K562 (cell line): ENCODE results near the gene CETN2. TPM values are rescaled to one million over a fixed set of nuclear protein-coding genes. Genes with fewer than 3 reads are reported as not detected.

ENCODE experiments used
- ATAC-seq: fragments of 200-7000 bp; cut with Tn5 transposase; 3 replicates; pipeline ENCODE4 v1.9.1; 2020; ENCODE audit warnings: moderate library complexity
- BruUV-seq: library from RNA; stranded (reverse); fragments of 400-500 nt; replicated peaks from 2 replicates; lab custom pipeline; 2021; lab: Mats Ljungman, UMichigan
- CTCF ChIA-PET: fragments of 300-600 bp; formaldehyde crosslinking; extraction: SDS; loops from one replicate; lab custom pipeline; 2021; ENCODE audit warnings: low intra/inter-chr PET ratio; lab: Yijun Ruan, JAX
- POLR2A ChIA-PET: fragments of 300-600, 350-650 bp; sonication (Branson Sonifier 250); formaldehyde crosslinking; extraction: SDS; loops from one replicate; lab custom pipeline; 2021; ENCODE audit warnings: antibody characterized with exemption, inconsistent platforms; lab: Yijun Ruan, JAX
- DNase-seq, 4 experiments: peaks; one replicate each; pipeline versions ENCODE4 v3.0.0 to v3.0.0-alpha.2; 2011 to 2018; ENCODE audit warnings: low spot score in 3 of 4, mixed read lengths in 3 of 4; ENCODE audit errors: extremely low read depth in 1 of 4
- FAIRE-seq: peaks from 2 replicates; lab custom pipeline; 2011; peaks lifted over from hg19 to GRCh38; lab: Jason Lieb, UNC
- H2AFZ ChIP-seq: 2 replicates; pipeline ENCODE4 v1.6.0; 2011; ENCODE audit warnings: low read depth, low read length, control low read depth, inconsistent platforms
- H3K27ac ChIP-seq: fragments of 200-600 bp; 3 replicates; pipeline ENCODE4 v1.8.0; 2011; ENCODE audit warnings: low read depth, mild to moderate bottlenecking, control low read depth, inconsistent platforms, low read length, moderate library complexity, mixed read lengths; ENCODE audit errors: extremely low read depth
- H3K27me3 ChIP-seq, 2 experiments: fragments of 300-600 bp in 1 of 2; 2 replicates in 1 of 2; 3 replicates in 1 of 2; pipeline versions ENCODE4 v1.6.0 to v1.8.0; 2011; ENCODE audit warnings: inconsistent platforms in 2 of 2, low read length in 2 of 2, mild to moderate bottlenecking in 1 of 2, mixed read lengths in 1 of 2, moderate library complexity in 1 of 2; ENCODE audit not compliant: control insufficient read depth in 2 of 2, insufficient read depth in 2 of 2
- H3K36me3 ChIP-seq: fragments of 300-600 bp; 3 replicates; pipeline ENCODE4 v1.8.0; 2011; ENCODE audit warnings: mild to moderate bottlenecking, low read length, inconsistent platforms; ENCODE audit not compliant: control insufficient read depth, insufficient read depth
- H3K4me1 ChIP-seq, 2 experiments: fragments of 200-600 bp in 1 of 2; replicated peaks in 1 of 2; 2 replicates in 1 of 2; 3 replicates in 1 of 2; pipeline versions ENCODE4 v1.5.1 to v1.8.0; 2011; ENCODE audit warnings: inconsistent platforms in 2 of 2, low read length in 2 of 2, mild to moderate bottlenecking in 1 of 2, mixed read lengths in 1 of 2, moderate library complexity in 1 of 2; ENCODE audit not compliant: control insufficient read depth in 2 of 2, insufficient read depth in 2 of 2
- H3K4me2 ChIP-seq: 2 replicates; pipeline ENCODE4 v1.6.1; 2011; ENCODE audit warnings: low read length, control low read depth, inconsistent platforms, mixed read lengths; ENCODE audit not compliant: insufficient read depth
- H3K4me3 ChIP-seq: fragments of 200-600 bp; sonication (generic), shearing (Covaris generic); 2 replicates; pipeline ENCODE4 v1.5.1; 2016; ENCODE audit warnings: control low read depth, inconsistent platforms
- H3K79me2 ChIP-seq: fragments of 200-600 bp; 3 replicates; pipeline ENCODE4 v1.8.0; 2011; ENCODE audit warnings: low read length, inconsistent platforms; ENCODE audit not compliant: control insufficient read depth, insufficient read depth
- H3K9ac ChIP-seq, 2 experiments: 2 replicates each; pipeline versions ENCODE4 v1.6.0 to v1.6.1; 2011; ENCODE audit warnings: low read depth in 2 of 2, low read length in 2 of 2, control low read depth in 1 of 2, inconsistent platforms in 1 of 2, mild to moderate bottlenecking in 1 of 2, mixed read lengths in 1 of 2; ENCODE audit not compliant: insufficient read depth in 1 of 2
- H3K9me1 ChIP-seq: one replicate; pipeline ENCODE4 v1.6.0; 2011; ENCODE audit warnings: inconsistent platforms, mild to moderate bottlenecking, low read length, moderate library complexity; ENCODE audit not compliant: control insufficient read depth, insufficient read depth
- H3K9me3 ChIP-seq: replicated peaks from 2 replicates; pipeline ENCODE4 v1.5.1; 2011; ENCODE audit warnings: low read depth, low read length, inconsistent platforms; ENCODE audit not compliant: control insufficient read depth, insufficient read depth
- H4K20me1 ChIP-seq: replicated peaks from 2 replicates; pipeline ENCODE4 v1.6.1; 2011; ENCODE audit warnings: low read length, inconsistent platforms, mixed read lengths; ENCODE audit not compliant: control insufficient read depth, insufficient read depth
- E2F6 ChIP-seq, 2 experiments: IDR thresholded peaks; 2 replicates each; pipeline ENCODE4 v1.6.1; 2011; ENCODE audit warnings: borderline replicate concordance in 1 of 2, control low read depth in 1 of 2, low read depth in 1 of 2, low read length in 1 of 2, mild to moderate bottlenecking in 1 of 2, mixed read lengths in 1 of 2, moderate library complexity in 1 of 2; ENCODE audit not compliant: insufficient read depth in 1 of 2, insufficient read length in 1 of 2, poor library complexity in 1 of 2, severe bottlenecking in 1 of 2; ENCODE audit errors: extremely low read depth in 1 of 2
- GATAD2B ChIP-seq: fragments of 450-650 bp; IDR thresholded peaks from 2 replicates; pipeline ENCODE4 v1.6.1; 2017; ENCODE audit warnings: mild to moderate bottlenecking, borderline replicate concordance
- KLF13 ChIP-seq: fragments of 450-650 bp; IDR thresholded peaks from 2 replicates; pipeline ENCODE4 v1.6.1; 2016; ENCODE audit warnings: missing genetic modification characterization, low read depth, mild to moderate bottlenecking, missing compliant biosample characterization, moderate library complexity, borderline replicate concordance
- MECOM ChIP-seq: fragments of 250-450 bp; sonication (Bioruptor Pico); IDR thresholded peaks from 2 replicates; pipeline ENCODE4 v1.8.0; 2022; ENCODE audit warnings: inconsistent platforms
- NFATC3 ChIP-seq: fragments of 450-650 bp; IDR thresholded peaks from 2 replicates; pipeline ENCODE4 v1.6.1; 2017; ENCODE audit warnings: mild to moderate bottlenecking
- NONO ChIP-seq, 2 experiments: fragments of 200-400 bp in 1 of 2; fragments of 450-650 bp in 1 of 2; formaldehyde crosslinking in 1 of 2; IDR thresholded peaks; 2 replicates each; pipeline ENCODE4 v1.6.1; 2017; ENCODE audit warnings: low read depth in 2 of 2, mild to moderate bottlenecking in 2 of 2, moderate library complexity in 2 of 2, low read length in 1 of 2
- NR0B1 ChIP-seq: fragments of 450-650 bp; IDR thresholded peaks from one replicate; pipeline ENCODE4 v1.6.1; 2018; ENCODE audit warnings: mild to moderate bottlenecking, moderate library complexity; ENCODE audit not compliant: partially characterized antibody
- PPARD ChIP-seq: fragments of 250-450 bp; sonication (Bioruptor Pico); IDR thresholded peaks from 2 replicates; pipeline ENCODE4 v1.8.0; 2022; ENCODE audit warnings: inconsistent platforms, mild to moderate bottlenecking, moderate library complexity
- SRSF7 ChIP-seq: fragments of 200-400 bp; formaldehyde crosslinking; optimal IDR thresholded peaks from 2 replicates; pipeline ENCODE3; 2017; ENCODE audit warnings: mild to moderate bottlenecking, low read depth, low read length
- STAT5A ChIP-seq: IDR thresholded peaks from 2 replicates; pipeline ENCODE4 v1.6.1; 2012; ENCODE audit warnings: low read length, inconsistent platforms, borderline replicate concordance
- ZFPM2 ChIP-seq: fragments of 250-450 bp; sonication (Bioruptor Pico); IDR thresholded peaks from 2 replicates; pipeline ENCODE4 v1.5.1; 2022; ENCODE audit warnings: mild to moderate bottlenecking
- ZNF12 ChIP-seq: sonication (generic); formaldehyde crosslinking; IDR thresholded peaks from 2 replicates; pipeline ENCODE4 v1.4.0; 2020; ENCODE audit warnings: mild to moderate bottlenecking, missing genetic modification reagents
- ZNF778 ChIP-seq: fragments of 450-650 bp; formaldehyde crosslinking; IDR thresholded peaks from 2 replicates; pipeline ENCODE4 v1.4.0; 2020; ENCODE audit warnings: mild to moderate bottlenecking, moderate library complexity
- WGBS: fragments of 100-300 bp; shearing (Covaris generic); methylation state at CpG from one replicate; pipeline ENCODE4 v1.1.6; 2016; ENCODE audit warnings: low coverage, mixed read lengths; ENCODE audit not compliant: insufficient coverage; ENCODE audit errors: missing lambda C conversion rate; 5-methylcytosine and 5-hydroxymethylcytosine counted together
- in situ Hi-C: fragments of 300-500 bp; cut with MboI; formaldehyde crosslinking; loops from 4 replicates; pipeline ENCODE4 v1.15.0; 2018; ENCODE audit warnings: inconsistent platforms, mixed read lengths
- intact Hi-C: fragments of 100-400 bp; cut with micrococcal nuclease; formaldehyde crosslinking; loops from 2 replicates; pipeline ENCODE4 v1.14.2; 2022
- polyA plus RNA-seq, 8 experiments: library from polyadenylated mRNA; depleted of rRNA in 4 of 8; stranded (reverse) in 5 of 8; unstranded in 3 of 8; fragments of >200 nt; fragmentation: Nextera tagmentation in 2 of 8; fragmentation: Illumina TruSeq in 1 of 8; extraction: Ambion mirVana in 2 of 8; extraction: Trizol in 1 of 8; gene quantifications; 2 replicates each; pipeline versions ENCODE4 v1.2.1 to v1.2.3, GENCODE V29; 2011 to 2014; ENCODE audit warnings: inconsistent platforms in 1 of 8, missing spikeins in 1 of 8
- total RNA-seq, 7 experiments: library from RNA; depleted of rRNA in 6 of 7; stranded (reverse); fragments of >200 nt in 6 of 7; fragmentation: Illumina TruSeq in 2 of 7; extraction: Trizol in 2 of 7; gene quantifications; 2 replicates each; pipeline versions ENCODE4 v1.2.1 to v1.2.3, GENCODE V29; 2011 to 2021; ENCODE audit warnings: low replicate concordance in 1 of 7
- TF ChIP-seq, protein P1 (sequence below): fragments of 250-450 bp; sonication (Bioruptor Pico); IDR thresholded peaks from 2 replicates; pipeline ENCODE4 v1.8.0; 2021; ENCODE audit warnings: moderate library complexity, mild to moderate bottlenecking, inconsistent platforms

Gene CETN2
- total and polyA plus RNA-seq, 9 of the 15 experiments (the other 6 are each of a cell fraction or from before 2014, with no cell fraction given), result 16.7 to 37.1 (median 27.6) TPM

DNA sequence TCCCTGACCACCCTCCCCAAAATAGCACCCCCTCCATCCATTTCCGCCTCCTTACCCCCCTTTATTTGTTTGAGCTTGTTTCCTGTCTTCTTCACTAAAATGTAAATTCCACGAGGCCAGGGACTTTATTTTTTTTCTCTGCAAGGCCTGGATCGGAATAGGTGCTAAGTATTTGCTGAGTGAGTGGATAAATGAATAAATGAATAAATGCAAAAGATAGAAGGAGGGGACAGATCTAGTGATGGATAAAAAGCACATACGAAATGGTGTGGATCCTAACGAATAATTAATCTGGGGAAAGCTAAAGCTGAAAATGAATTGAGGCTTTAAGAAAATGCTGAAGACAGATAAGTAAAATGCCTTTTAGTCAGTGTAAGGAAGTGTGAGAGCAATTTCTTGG lies 12.2 kb downstream of the CETN2 start:
- Histone ChIP-seq H3K9me3 (no peaks in the 10 kb centered on the region), H3K79me2 (no peaks in the 10 kb centered on the region), H3K9me1 (no peaks in the 10 kb centered on the region), H2AFZ (no peak overlapping the region), H3K27ac (no peak overlapping the region), H3K4me2 (no peak overlapping the region), H4K20me1 (no peaks in the 10 kb centered on the region), H3K9ac (no peak overlapping the region), H3K36me3 (no peaks in the 10 kb centered on the region), H3K4me1 (peaks cover 0 to 8% of the 10 kb centered on the region in 2 experiments; a peak in 2 of 5 replicates), H3K4me3 (no peak overlapping the region), H3K27me3 (peaks cover 0 to 3% of the 10 kb centered on the region in 2 experiments; a peak in 2 of 5 replicates)
- no TSS peak for BruUV-seq
- WGBS, result 61% methylated on average over 5 of the region's 5 CpGs
- FAIRE-seq (no peak), DNase-seq (no peak), ATAC-seq (no peak)
- in situ Hi-C loops, result no loop called here
- CTCF ChIA-PET, result interaction anchor here (2.6 kb wide), 1 partner anchor 176 kb away, joined by 14 read pairs; no protein-coding TSS in a partner anchor
- intact Hi-C loops, result no loop called here
- POLR2A ChIA-PET, result interaction anchor here (1.3 kb wide), 1 partner anchor 9 kb away, joined by 4 read pairs; no protein-coding TSS in a partner anchor
- TF ChIP-seq SRSF7 (no peak), ZNF12 (CRISPR knock-in tag) (no peak), ZNF778 (CRISPR knock-in tag) (no peak), PPARD (CRISPR knock-in tag) (no peak), ZFPM2 (CRISPR knock-in tag) (no peak), GATAD2B (no peak), STAT5A (no peak), NFATC3 (no peak), E2F6 (IDR thresholded peaks at IDR 0.05; ENCODE audit: borderline replicate concordance in 1 of 2, extremely low read depth in 1 of 2, insufficient read depth in 1 of 2, insufficient read length in 1 of 2, low read depth in 1 of 2, low read length in 1 of 2, poor library complexity in 1 of 2, severe bottlenecking in 1 of 2) (no peak), NONO (IDR thresholded peaks at IDR 0.05; ENCODE audit: low read depth in 2 of 2, low read length in 1 of 2) (no peak), NR0B1 (no peak), MECOM (CRISPR knock-in tag) (no peak), KLF13 (tag) (no peak)
- TF ChIP-seq, protein P1, sequence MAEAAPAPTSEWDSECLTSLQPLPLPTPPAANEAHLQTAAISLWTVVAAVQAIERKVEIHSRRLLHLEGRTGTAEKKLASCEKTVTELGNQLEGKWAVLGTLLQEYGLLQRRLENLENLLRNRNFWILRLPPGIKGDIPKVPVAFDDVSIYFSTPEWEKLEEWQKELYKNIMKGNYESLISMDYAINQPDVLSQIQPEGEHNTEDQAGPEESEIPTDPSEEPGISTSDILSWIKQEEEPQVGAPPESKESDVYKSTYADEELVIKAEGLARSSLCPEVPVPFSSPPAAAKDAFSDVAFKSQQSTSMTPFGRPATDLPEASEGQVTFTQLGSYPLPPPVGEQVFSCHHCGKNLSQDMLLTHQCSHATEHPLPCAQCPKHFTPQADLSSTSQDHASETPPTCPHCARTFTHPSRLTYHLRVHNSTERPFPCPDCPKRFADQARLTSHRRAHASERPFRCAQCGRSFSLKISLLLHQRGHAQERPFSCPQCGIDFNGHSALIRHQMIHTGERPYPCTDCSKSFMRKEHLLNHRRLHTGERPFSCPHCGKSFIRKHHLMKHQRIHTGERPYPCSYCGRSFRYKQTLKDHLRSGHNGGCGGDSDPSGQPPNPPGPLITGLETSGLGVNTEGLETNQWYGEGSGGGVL (CRISPR knock-in tag), result no peak
